ENCODE data around the gene CNOT2. TPM values are rescaled to one million over a fixed set of nuclear protein-coding genes. Genes with fewer than 3 reads are reported as not detected.
"Not testable (repeated sequence)": the region's sequence is repeated elsewhere in the genome, so short reads cannot be mapped to it uniquely, and the experiment has no call there.

The CNOT2 gene
- total RNA-seq, 2 donors from 2014 or later, result 76.8 to 87.3 TPM

GRCh38 chr12:70383886-70384285 is 140.7 kb downstream of the CNOT2 start:
- DNase-seq (no peak), ATAC-seq (no peak)
- WGBS, 2 donors, result 65 to 79% methylated on average over 3 of the region's 3 CpGs
- H3K36me3 ChIP-seq (replicated peaks in 1 of 2; ENCODE audit: insufficient read depth in 1 of 2, low read depth in 2 of 2), result no peaks in the 10 kb centered on the region
- peaks cover 0 to 4% (median 0%) of the 10 kb centered on the region in 3 donors for H3K9me3 ChIP-seq
- H3K4me1 ChIP-seq, result no peaks in the 10 kb centered on the region
- H3K27me3 ChIP-seq, result no peaks in the 10 kb centered on the region
- intact Hi-C loops (cut with DNase I), result no loop called here
- H3K27ac ChIP-seq, result no peak overlapping the region
- no peak overlapping the region for H3K4me3 ChIP-seq
- no peak for TF ChIP-seq CTCF (IDR thresholded peaks at IDR 0.05)
- TF ChIP-seq POLR2A (IDR thresholded peaks at IDR 0.05), result no peak

- no peaks in the 10 kb centered on the region for H3K36me3 ChIP-seq (replicated peaks in 1 of 2; ENCODE audit: insufficient read depth in 1 of 2, low read depth in 2 of 2)
- no peak for ATAC-seq
- intact Hi-C loops (cut with DNase I), result no loop called here
- H3K4me3 ChIP-seq, result no peak overlapping the region
- 79 to 83% methylated on average over 1 of the region's 1 CpG for WGBS, 2 donors
- no peaks in the 10 kb centered on the region for H3K9me3 ChIP-seq
- no peak for DNase-seq
- H3K4me1 ChIP-seq, result no peaks in the 10 kb centered on the region
- H3K27ac ChIP-seq, result no peak overlapping the region
- H3K27me3 ChIP-seq, result no peaks in the 10 kb centered on the region
- no peak for TF ChIP-seq CTCF (IDR thresholded peaks at IDR 0.05)
- no peak for TF ChIP-seq POLR2A (IDR thresholded peaks at IDR 0.05)
Measured at GRCh38 chr12:70386771-70387170, 143.5 kb downstream of the CNOT2 start.

GRCh38 chr12:70389678-70390077 is 146.4 kb downstream of the CNOT2 start:
- H3K27me3 ChIP-seq, result no peaks in the 10 kb centered on the region
- H3K36me3 ChIP-seq (replicated peaks in 1 of 2; ENCODE audit: insufficient read depth in 1 of 2, low read depth in 2 of 2), result no peaks in the 10 kb centered on the region
- 64 to 67% methylated on average over 2 of the region's 2 CpGs for WGBS, 2 donors
- no peak overlapping the region for H3K27ac ChIP-seq
- intact Hi-C loops (cut with DNase I), result no loop called here
- no peaks in the 10 kb centered on the region for H3K4me1 ChIP-seq
- no peaks in the 10 kb centered on the region for H3K9me3 ChIP-seq
- no peak overlapping the region for H3K4me3 ChIP-seq
- no peak for DNase-seq
- TF ChIP-seq CTCF (IDR thresholded peaks at IDR 0.05), result no peak
- no peak for TF ChIP-seq POLR2A (IDR thresholded peaks at IDR 0.05)
- ATAC-seq, result no peak

GRCh38 chr12:70392631-70393030 is 149.4 kb downstream of the CNOT2 start:
- H3K4me3 ChIP-seq; H3K27me3 ChIP-seq; intact Hi-C loops (cut with DNase I); H3K27ac ChIP-seq; H3K9me3 ChIP-seq; H3K4me1 ChIP-seq; H3K36me3 ChIP-seq (replicated peaks in 1 of 2; ENCODE audit: insufficient read depth in 1 of 2, low read depth in 2 of 2); ATAC-seq; DNase-seq: not testable (repeated sequence)
- 14 to 20% methylated on average over 1 of the region's 1 CpG for WGBS, 2 donors

GRCh38 chr12:70393787-70394499 is 150.7 kb downstream of the CNOT2 start:
- TF ChIP-seq POLR2A (IDR thresholded peaks at IDR 0.05) (no peak), CTCF (IDR thresholded peaks at IDR 0.05) (no peak)
- intact Hi-C loops (cut with DNase I), result no loop called here
- Histone ChIP-seq H3K4me3 (no peak overlapping the region), H3K27me3 (no peaks in the 10 kb centered on the region), H3K27ac (no peak overlapping the region), H3K36me3 (replicated peaks in 1 of 2; ENCODE audit: insufficient read depth in 1 of 2, low read depth in 2 of 2) (no peaks in the 10 kb centered on the region), H3K9me3 (no peaks in the 10 kb centered on the region), H3K4me1 (no peaks in the 10 kb centered on the region)
- DNase-seq (no peak), ATAC-seq (no peak)
- WGBS, 2 donors, result 47 to 51% methylated on average over 2 of the region's 2 CpGs
